WTC11 (cell line): ENCODE results near the gene TNRC18. TPM values are rescaled to one million over a fixed set of nuclear protein-coding genes. Genes with fewer than 3 reads are reported as not detected.

Experiments
- ATAC-seq: fragments of 200-7000 bp; cut with Tn5 transposase; 2 replicates; pipeline ENCODE4 v1.10.0; 2021; ENCODE audit warnings: mild to moderate bottlenecking, moderate library complexity
- CTCF ChIA-PET: fragments of 300-600 bp; sonication (Branson Sonifier 250); formaldehyde crosslinking; loops from one replicate; lab custom pipeline; 2021; ENCODE audit warnings: antibody characterized with exemption; lab: Charles Lee
- POLR2A ChIA-PET: fragments of 350-600 bp; sonication (Branson Sonifier 250); formaldehyde crosslinking; loops from one replicate; lab custom pipeline; 2021; ENCODE audit warnings: antibody characterized with exemption; lab: Charles Lee
- DNase-seq: peaks from one replicate; pipeline ENCODE4 v3.0.0; 2021; ENCODE audit warnings: low spot score
- H3K27ac Mint-ChIP-seq: 2 replicates; pipeline ENCODE4 v1.8.0; 2021; ENCODE audit warnings: mixed read lengths
- H3K27me3 Mint-ChIP-seq: 2 replicates; pipeline ENCODE4 v1.8.0; 2021; ENCODE audit warnings: low read depth, mild to moderate bottlenecking, moderate library complexity, mixed read lengths
- H3K36me3 Mint-ChIP-seq: 2 replicates; pipeline ENCODE4 v1.8.0; 2021; ENCODE audit warnings: mixed read lengths
- H3K4me1 Mint-ChIP-seq: 2 replicates; pipeline ENCODE4 v1.8.0; 2022; ENCODE audit warnings: mixed read lengths
- H3K4me3 Mint-ChIP-seq: 2 replicates; pipeline ENCODE4 v1.8.0; 2021; ENCODE audit warnings: mild to moderate bottlenecking, moderate library complexity, mixed read lengths
- H3K9me3 Mint-ChIP-seq: 2 replicates; pipeline ENCODE4 v1.8.0; 2021; ENCODE audit warnings: mixed read lengths
- ATF1 ChIP-seq: sonication (generic); formaldehyde crosslinking; IDR thresholded peaks from 2 replicates; pipeline ENCODE4 v1.8.1; 2023; ENCODE audit warnings: mild to moderate bottlenecking, moderate library complexity, missing genetic modification reagents
- ATF3 ChIP-seq: sonication (generic); formaldehyde crosslinking; conservative IDR thresholded peaks from 2 replicates; pipeline ENCODE4 v1.8.1; 2022; ENCODE audit warnings: mild to moderate bottlenecking, missing genetic modification reagents
- CTCF ChIP-seq: fragments of 200-600 bp; IDR thresholded peaks from 2 replicates; pipeline ENCODE4 v1.8.0; 2022; ENCODE audit warnings: antibody characterized with exemption
- E2F4 ChIP-seq: sonication (generic); formaldehyde crosslinking; IDR thresholded peaks from 2 replicates; pipeline ENCODE4 v1.8.1; 2022; ENCODE audit warnings: low read depth, mild to moderate bottlenecking, moderate library complexity, missing genetic modification reagents, borderline replicate concordance
- ELF4 ChIP-seq: sonication (generic); formaldehyde crosslinking; IDR thresholded peaks from 2 replicates; pipeline ENCODE4 v1.8.1; 2022; ENCODE audit warnings: low read depth, mild to moderate bottlenecking, moderate library complexity, missing genetic modification reagents
- ETV6 ChIP-seq: sonication (generic); formaldehyde crosslinking; IDR thresholded peaks from 2 replicates; pipeline ENCODE4 v1.8.1; 2022; ENCODE audit warnings: mild to moderate bottlenecking, missing genetic modification reagents
- NFATC4 ChIP-seq: fragments of 250-450 bp; sonication (Bioruptor Pico); IDR thresholded peaks from 2 replicates; pipeline ENCODE4 v1.9.0; 2021; ENCODE audit warnings: mild to moderate bottlenecking
- NFE2L1 ChIP-seq: sonication (generic); formaldehyde crosslinking; IDR thresholded peaks from 2 replicates; pipeline ENCODE4 v1.8.1; 2023; ENCODE audit warnings: missing genetic modification reagents
- RORB ChIP-seq: fragments of 250-450 bp; sonication (Bioruptor Pico); IDR thresholded peaks from 2 replicates; pipeline ENCODE4 v1.9.0; 2021; ENCODE audit warnings: mild to moderate bottlenecking
- TCF7 ChIP-seq: sonication (generic); formaldehyde crosslinking; IDR thresholded peaks from 2 replicates; pipeline ENCODE4 v1.8.0; 2022; ENCODE audit warnings: mild to moderate bottlenecking, low read depth, missing genetic modification reagents, moderate library complexity
- ZNF396 ChIP-seq: fragments of 250-450 bp; sonication (Bioruptor Pico); IDR thresholded peaks from 2 replicates; pipeline ENCODE4 v1.8.0; 2021; ENCODE audit warnings: mild to moderate bottlenecking, moderate library complexity, borderline replicate concordance
- ZNF425 ChIP-seq: fragments of 250-450 bp; sonication (Bioruptor Pico); conservative IDR thresholded peaks from 2 replicates; pipeline ENCODE4 v1.9.0; 2021; ENCODE audit warnings: mild to moderate bottlenecking
- total RNA-seq: library from RNA; stranded (reverse); gene quantifications from 3 replicates; pipeline ENCODE4 v1.2.3, GENCODE V29; 2021
- TF ChIP-seq, protein P1 (sequence below): sonication (generic); formaldehyde crosslinking; IDR thresholded peaks from 2 replicates; pipeline ENCODE4 v1.8.1; 2023; ENCODE audit warnings: mild to moderate bottlenecking, missing genetic modification reagents, borderline replicate concordance
- TF ChIP-seq, protein P2 (sequence below): sonication (generic); formaldehyde crosslinking; IDR thresholded peaks from 2 replicates; pipeline ENCODE4 v1.8.0; 2022; ENCODE audit warnings: missing genetic modification reagents
- TF ChIP-seq, protein P3 (sequence below): sonication (generic); formaldehyde crosslinking; IDR thresholded peaks from 2 replicates; pipeline ENCODE4 v1.8.1; 2023; ENCODE audit warnings: mild to moderate bottlenecking, missing genetic modification reagents
- TF ChIP-seq, protein P4 (sequence below): sonication (generic); formaldehyde crosslinking; IDR thresholded peaks from 2 replicates; pipeline ENCODE4 v1.8.1; 2022; ENCODE audit warnings: mild to moderate bottlenecking, missing genetic modification reagents, moderate library complexity, borderline replicate concordance
- TF ChIP-seq, protein P5 (sequence below): fragments of 250-450 bp; sonication (Bioruptor Pico); IDR thresholded peaks from 2 replicates; pipeline ENCODE4 v1.9.0; 2021; ENCODE audit warnings: moderate library complexity, mild to moderate bottlenecking, inconsistent platforms, borderline replicate concordance
- TF ChIP-seq, protein P6 (sequence below): sonication (generic); formaldehyde crosslinking; IDR thresholded peaks from 2 replicates; pipeline ENCODE4 v1.8.0; 2022; ENCODE audit warnings: mild to moderate bottlenecking, missing genetic modification reagents

Gene TNRC18
- total RNA-seq, 1 experiment from 2014 or later = 55.0 TPM

DNA sequence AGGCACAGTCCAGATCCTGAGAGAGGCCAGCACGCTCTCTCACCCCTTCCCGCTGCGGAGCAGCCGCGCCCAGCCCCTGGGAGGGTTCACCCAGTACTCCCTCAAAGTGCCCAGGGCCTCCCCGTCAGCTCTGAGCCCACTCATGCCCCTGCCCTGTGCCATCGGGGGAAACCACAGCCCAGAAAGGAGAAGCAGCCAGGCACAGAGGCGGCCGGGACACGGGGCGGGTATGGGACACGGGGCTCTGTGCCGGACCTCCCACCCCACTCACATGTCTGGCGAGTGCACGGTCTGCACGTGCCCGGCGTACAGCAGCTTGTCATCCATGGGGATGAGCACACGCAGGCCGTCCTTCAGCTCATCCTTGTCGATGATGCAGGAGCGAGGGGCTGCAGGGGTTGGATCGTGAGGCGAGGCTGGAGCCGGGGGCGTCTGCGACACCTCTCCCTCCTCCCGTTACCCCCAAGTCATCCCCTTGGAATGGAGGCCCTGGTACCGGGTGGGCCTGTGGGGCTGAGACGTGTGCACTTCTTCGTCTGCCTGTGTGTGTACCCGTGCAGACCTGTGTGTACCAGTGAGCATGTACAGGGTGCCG, 102.7 kb downstream of the TNRC18 start (continued):
- no peak for TF ChIP-seq ZNF425 (CRISPR knock-in tag)
- no peak for TF ChIP-seq ETV6 (CRISPR knock-in tag)
- TF ChIP-seq, protein P1, sequence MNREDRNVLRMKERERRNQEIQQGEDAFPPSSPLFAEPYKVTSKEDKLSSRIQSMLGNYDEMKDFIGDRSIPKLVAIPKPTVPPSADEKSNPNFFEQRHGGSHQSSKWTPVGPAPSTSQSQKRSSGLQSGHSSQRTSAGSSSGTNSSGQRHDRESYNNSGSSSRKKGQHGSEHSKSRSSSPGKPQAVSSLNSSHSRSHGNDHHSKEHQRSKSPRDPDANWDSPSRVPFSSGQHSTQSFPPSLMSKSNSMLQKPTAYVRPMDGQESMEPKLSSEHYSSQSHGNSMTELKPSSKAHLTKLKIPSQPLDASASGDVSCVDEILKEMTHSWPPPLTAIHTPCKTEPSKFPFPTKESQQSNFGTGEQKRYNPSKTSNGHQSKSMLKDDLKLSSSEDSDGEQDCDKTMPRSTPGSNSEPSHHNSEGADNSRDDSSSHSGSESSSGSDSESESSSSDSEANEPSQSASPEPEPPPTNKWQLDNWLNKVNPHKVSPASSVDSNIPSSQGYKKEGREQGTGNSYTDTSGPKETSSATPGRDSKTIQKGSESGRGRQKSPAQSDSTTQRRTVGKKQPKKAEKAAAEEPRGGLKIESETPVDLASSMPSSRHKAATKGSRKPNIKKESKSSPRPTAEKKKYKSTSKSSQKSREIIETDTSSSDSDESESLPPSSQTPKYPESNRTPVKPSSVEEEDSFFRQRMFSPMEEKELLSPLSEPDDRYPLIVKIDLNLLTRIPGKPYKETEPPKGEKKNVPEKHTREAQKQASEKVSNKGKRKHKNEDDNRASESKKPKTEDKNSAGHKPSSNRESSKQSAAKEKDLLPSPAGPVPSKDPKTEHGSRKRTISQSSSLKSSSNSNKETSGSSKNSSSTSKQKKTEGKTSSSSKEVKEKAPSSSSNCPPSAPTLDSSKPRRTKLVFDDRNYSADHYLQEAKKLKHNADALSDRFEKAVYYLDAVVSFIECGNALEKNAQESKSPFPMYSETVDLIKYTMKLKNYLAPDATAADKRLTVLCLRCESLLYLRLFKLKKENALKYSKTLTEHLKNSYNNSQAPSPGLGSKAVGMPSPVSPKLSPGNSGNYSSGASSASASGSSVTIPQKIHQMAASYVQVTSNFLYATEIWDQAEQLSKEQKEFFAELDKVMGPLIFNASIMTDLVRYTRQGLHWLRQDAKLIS = no peak
- TF ChIP-seq, protein P2, sequence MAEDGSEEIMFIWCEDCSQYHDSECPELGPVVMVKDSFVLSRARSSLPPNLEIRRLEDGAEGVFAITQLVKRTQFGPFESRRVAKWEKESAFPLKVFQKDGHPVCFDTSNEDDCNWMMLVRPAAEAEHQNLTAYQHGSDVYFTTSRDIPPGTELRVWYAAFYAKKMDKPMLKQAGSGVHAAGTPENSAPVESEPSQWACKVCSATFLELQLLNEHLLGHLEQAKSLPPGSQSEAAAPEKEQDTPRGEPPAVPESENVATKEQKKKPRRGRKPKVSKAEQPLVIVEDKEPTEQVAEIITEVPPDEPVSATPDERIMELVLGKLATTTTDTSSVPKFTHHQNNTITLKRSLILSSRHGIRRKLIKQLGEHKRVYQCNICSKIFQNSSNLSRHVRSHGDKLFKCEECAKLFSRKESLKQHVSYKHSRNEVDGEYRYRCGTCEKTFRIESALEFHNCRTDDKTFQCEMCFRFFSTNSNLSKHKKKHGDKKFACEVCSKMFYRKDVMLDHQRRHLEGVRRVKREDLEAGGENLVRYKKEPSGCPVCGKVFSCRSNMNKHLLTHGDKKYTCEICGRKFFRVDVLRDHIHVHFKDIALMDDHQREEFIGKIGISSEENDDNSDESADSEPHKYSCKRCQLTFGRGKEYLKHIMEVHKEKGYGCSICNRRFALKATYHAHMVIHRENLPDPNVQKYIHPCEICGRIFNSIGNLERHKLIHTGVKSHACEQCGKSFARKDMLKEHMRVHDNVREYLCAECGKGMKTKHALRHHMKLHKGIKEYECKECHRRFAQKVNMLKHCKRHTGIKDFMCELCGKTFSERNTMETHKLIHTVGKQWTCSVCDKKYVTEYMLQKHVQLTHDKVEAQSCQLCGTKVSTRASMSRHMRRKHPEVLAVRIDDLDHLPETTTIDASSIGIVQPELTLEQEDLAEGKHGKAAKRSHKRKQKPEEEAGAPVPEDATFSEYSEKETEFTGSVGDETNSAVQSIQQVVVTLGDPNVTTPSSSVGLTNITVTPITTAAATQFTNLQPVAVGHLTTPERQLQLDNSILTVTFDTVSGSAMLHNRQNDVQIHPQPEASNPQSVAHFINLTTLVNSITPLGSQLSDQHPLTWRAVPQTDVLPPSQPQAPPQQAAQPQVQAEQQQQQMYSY (CRISPR knock-in tag) = no peak
- no peak for TF ChIP-seq CTCF
- no peak for TF ChIP-seq RORB (CRISPR knock-in tag)
- TF ChIP-seq, protein P3, sequence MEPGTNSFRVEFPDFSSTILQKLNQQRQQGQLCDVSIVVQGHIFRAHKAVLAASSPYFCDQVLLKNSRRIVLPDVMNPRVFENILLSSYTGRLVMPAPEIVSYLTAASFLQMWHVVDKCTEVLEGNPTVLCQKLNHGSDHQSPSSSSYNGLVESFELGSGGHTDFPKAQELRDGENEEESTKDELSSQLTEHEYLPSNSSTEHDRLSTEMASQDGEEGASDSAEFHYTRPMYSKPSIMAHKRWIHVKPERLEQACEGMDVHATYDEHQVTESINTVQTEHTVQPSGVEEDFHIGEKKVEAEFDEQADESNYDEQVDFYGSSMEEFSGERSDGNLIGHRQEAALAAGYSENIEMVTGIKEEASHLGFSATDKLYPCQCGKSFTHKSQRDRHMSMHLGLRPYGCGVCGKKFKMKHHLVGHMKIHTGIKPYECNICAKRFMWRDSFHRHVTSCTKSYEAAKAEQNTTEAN (CRISPR knock-in tag) = no peak
- no peak for TF ChIP-seq ZNF396

DNA sequence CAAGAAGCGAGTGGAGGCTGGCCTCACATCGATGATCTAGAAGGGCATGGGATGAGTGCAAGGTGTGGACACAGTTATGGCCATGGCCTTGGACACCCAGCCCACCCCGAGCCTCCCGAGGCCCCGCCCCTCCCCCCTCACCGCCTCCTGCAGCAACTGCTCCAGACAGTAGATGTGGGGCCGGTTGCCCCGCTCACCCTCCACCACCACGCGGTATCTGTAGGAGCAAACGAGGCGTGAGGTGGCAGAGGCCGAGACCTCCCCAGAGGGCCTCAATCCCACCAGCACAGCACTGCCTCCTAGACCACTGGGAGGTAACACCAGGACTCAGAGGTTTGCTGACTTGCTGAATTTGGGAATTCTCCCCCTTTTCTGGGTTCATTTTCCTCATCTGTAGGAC, 103.2 kb downstream of the TNRC18 start:
- H3K27me3 Mint-ChIP-seq = no peaks in the 10 kb centered on the region; the same call in 1 of the 2 replicates
- CTCF ChIA-PET = no interaction called here
- ATAC-seq (no peak), DNase-seq (no peak)
- H3K4me3 Mint-ChIP-seq = no peak overlapping the region
- H3K4me1 Mint-ChIP-seq = no peaks in the 10 kb centered on the region
- peaks cover 15% of the 10 kb centered on the region for H3K9me3 Mint-ChIP-seq
- H3K27ac Mint-ChIP-seq = no peak overlapping the region
- POLR2A ChIA-PET = no interaction called here
- H3K36me3 Mint-ChIP-seq = peaks cover 24% of the 10 kb centered on the region
- no peak for TF ChIP-seq NFE2L1
- TF ChIP-seq NFATC4 (CRISPR knock-in tag) = no peak
- TF ChIP-seq ETV6 (CRISPR knock-in tag) = no peak
- no peak for TF ChIP-seq ATF1 (CRISPR knock-in tag)
- TF ChIP-seq, protein P4, sequence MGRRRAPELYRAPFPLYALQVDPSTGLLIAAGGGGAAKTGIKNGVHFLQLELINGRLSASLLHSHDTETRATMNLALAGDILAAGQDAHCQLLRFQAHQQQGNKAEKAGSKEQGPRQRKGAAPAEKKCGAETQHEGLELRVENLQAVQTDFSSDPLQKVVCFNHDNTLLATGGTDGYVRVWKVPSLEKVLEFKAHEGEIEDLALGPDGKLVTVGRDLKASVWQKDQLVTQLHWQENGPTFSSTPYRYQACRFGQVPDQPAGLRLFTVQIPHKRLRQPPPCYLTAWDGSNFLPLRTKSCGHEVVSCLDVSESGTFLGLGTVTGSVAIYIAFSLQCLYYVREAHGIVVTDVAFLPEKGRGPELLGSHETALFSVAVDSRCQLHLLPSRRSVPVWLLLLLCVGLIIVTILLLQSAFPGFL (CRISPR knock-in tag) = no peak
- no peak for TF ChIP-seq TCF7
- TF ChIP-seq ATF3 (CRISPR knock-in tag) = no peak
- TF ChIP-seq E2F4 (CRISPR knock-in tag) = no peak
- TF ChIP-seq, protein P5, sequence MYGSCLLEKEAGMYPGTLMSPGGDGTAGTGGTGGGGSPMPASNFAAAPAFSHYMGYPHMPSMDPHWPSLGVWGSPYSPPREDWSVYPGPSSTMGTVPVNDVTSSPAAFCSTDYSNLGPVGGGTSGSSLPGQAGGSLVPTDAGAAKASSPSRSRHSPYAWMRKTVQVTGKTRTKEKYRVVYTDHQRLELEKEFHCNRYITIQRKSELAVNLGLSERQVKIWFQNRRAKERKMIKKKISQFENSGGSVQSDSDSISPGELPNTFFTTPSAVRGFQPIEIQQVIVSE = no peak
- TF ChIP-seq ELF4 (CRISPR knock-in tag) = no peak
- TF ChIP-seq, protein P6, sequence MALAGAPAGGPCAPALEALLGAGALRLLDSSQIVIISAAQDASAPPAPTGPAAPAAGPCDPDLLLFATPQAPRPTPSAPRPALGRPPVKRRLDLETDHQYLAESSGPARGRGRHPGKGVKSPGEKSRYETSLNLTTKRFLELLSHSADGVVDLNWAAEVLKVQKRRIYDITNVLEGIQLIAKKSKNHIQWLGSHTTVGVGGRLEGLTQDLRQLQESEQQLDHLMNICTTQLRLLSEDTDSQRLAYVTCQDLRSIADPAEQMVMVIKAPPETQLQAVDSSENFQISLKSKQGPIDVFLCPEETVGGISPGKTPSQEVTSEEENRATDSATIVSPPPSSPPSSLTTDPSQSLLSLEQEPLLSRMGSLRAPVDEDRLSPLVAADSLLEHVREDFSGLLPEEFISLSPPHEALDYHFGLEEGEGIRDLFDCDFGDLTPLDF (CRISPR knock-in tag) = no peak
